ENCODE data around the gene TNS3. TPM values are rescaled to one million over a fixed set of nuclear protein-coding genes. Genes with fewer than 3 reads are reported as not detected.

The TNS3 gene
- total RNA-seq, 4 donors from 2014 or later: 27.2 to 110 (median 47.5) TPM

DNA sequence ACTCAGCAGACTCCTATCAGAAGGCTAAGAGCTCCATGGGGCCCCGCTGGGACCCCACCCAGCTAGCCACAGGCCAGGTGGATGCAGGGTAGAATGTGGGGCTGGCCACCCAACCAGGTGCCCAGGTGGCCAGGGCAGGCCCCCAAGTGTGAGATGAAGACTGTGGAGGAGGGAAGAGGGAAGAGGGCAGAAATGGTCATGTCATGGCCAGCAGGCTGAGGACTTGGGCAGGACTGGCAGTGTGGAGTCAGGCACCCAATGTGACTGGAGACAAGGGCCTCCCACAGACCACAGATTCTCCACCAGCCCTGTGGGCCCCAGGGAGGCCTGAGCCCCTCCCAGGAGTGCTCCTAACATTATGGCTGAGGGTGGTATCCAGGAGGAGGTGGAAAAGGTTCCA, 141.6 kb downstream of the TNS3 start:
- no peak for TF ChIP-seq POLR2A (IDR thresholded peaks at IDR 0.05)
- TF ChIP-seq CTCF (IDR thresholded peaks at IDR 0.05): no peak
- H3K27ac ChIP-seq: no peak overlapping the region
- no peak overlapping the region for H3K4me3 ChIP-seq
- peaks cover 0 to 4% of the 10 kb centered on the region in 2 donors for H3K4me1 ChIP-seq
- no peak for DNase-seq
- intact Hi-C loops (cut with DNase I; ENCODE audit: low total_unique reads): loop anchor here (10.0 kb wide), 1 partner anchor 374 kb away; no protein-coding TSS in a partner anchor
- H3K9me3 ChIP-seq: no peaks in the 10 kb centered on the region
- H3K36me3 ChIP-seq: no peaks in the 10 kb centered on the region
- H3K27me3 ChIP-seq: no peaks in the 10 kb centered on the region

GRCh38 chr7:47439181-47439667, 142.7 kb downstream of the TNS3 start:
- H3K27ac ChIP-seq: no peak overlapping the region
- H3K9me3 ChIP-seq: no peaks in the 10 kb centered on the region
- TF ChIP-seq CTCF (IDR thresholded peaks at IDR 0.05): no peak
- no peak for TF ChIP-seq POLR2A (IDR thresholded peaks at IDR 0.05)
- intact Hi-C loops (cut with DNase I; ENCODE audit: low total_unique reads): no loop called here
- H3K27me3 ChIP-seq: no peaks in the 10 kb centered on the region
- no peak for DNase-seq
- no peak overlapping the region for H3K4me3 ChIP-seq
- H3K4me1 ChIP-seq: peaks cover 0 to 4% of the 10 kb centered on the region in 2 donors
- no peaks in the 10 kb centered on the region for H3K36me3 ChIP-seq

DNA sequence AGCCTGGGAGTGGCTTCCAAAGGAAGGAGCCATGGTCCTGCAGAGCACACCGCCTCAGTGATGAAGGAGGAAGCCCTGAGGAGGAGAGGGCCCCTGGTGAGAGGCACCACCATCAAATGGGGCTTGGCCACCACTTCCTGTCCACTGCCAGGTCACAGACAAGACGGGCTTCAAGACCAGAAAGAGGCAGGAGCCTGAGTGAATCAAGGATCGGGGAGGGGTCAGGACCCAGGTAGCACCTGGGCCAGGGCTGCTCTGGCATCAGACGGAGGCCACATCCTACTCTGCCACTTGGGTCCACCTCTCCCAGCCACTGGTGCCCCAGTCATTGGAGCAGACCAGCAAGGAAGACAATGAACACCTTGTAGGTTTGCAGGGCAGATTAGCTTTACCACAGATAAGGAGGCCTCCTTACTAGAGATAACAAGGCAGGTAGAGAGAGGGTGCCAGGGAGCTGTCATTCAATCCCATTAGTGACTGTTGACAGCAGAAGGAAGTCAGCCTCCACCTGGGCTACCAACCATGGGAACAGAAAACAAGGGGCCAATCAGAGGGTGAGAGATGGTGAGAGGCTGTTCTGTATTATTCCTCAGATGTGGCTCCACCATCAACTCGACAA, 143.4 kb downstream of the TNS3 start:
- H3K4me1 ChIP-seq: peaks cover 0 to 4% of the 10 kb centered on the region in 2 donors
- no peaks in the 10 kb centered on the region for H3K36me3 ChIP-seq
- H3K27me3 ChIP-seq: no peaks in the 10 kb centered on the region
- H3K27ac ChIP-seq: no peak overlapping the region
- DNase-seq: no peak
- intact Hi-C loops (cut with DNase I; ENCODE audit: low total_unique reads): no loop called here
- H3K4me3 ChIP-seq: no peak overlapping the region
- TF ChIP-seq POLR2A (IDR thresholded peaks at IDR 0.05): no peak
- no peak for TF ChIP-seq CTCF (IDR thresholded peaks at IDR 0.05)
- no peaks in the 10 kb centered on the region for H3K9me3 ChIP-seq

DNA sequence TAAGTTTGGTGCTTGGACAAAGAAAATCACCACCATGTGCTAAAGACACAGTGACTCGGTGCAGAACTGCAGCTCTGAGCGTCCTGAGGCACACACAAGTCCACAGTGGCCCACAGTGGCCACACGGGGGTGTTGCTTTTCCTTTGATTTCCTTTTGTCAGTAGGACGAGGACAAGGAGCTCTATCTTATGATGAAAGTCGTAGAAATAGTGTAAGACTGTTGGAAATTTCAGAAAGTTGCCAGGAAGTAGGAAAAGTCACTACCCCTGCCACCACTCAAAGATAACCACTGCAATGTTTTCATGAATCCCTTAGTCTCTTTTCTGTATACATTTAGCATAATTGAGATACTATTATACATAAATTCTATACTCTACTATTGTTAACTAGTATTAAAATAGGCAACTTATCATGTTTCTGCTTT, 146.0 kb downstream of the TNS3 start:
- peak; percentile 76 to 82 for DNase-seq
- no peaks in the 10 kb centered on the region for H3K27me3 ChIP-seq
- H3K27ac ChIP-seq: peak overlapping the region in 1 of 2 donors; percentile 30
- no peak overlapping the region for H3K4me3 ChIP-seq
- no peak for TF ChIP-seq POLR2A (IDR thresholded peaks at IDR 0.05)
- TF ChIP-seq CTCF (IDR thresholded peaks at IDR 0.05): peak; percentile 64 to 85 (median 76)
- no peaks in the 10 kb centered on the region for H3K9me3 ChIP-seq
- H3K4me1 ChIP-seq: no peaks in the 10 kb centered on the region
- no peaks in the 10 kb centered on the region for H3K36me3 ChIP-seq
- intact Hi-C loops (cut with DNase I; ENCODE audit: low total_unique reads): no loop called here

- Histone ChIP-seq H3K36me3 (no peaks in the 10 kb centered on the region), H3K4me3 (no peak overlapping the region), H3K4me1 (no peaks in the 10 kb centered on the region), H3K9me3 (no peaks in the 10 kb centered on the region), H3K27me3 (no peaks in the 10 kb centered on the region), H3K27ac (no peak overlapping the region)
- intact Hi-C loops (cut with DNase I; ENCODE audit: low total_unique reads): no loop called here
- no peak for TF ChIP-seq CTCF (IDR thresholded peaks at IDR 0.05)
- TF ChIP-seq POLR2A (IDR thresholded peaks at IDR 0.05): no peak
- no peak for DNase-seq
Observed at GRCh38 chr7:47433564-47433895, 148.4 kb downstream of the TNS3 start.

Data from uterus (tissue), 4 donors.